ENCODE data around the gene TBKBP1.

DNA sequence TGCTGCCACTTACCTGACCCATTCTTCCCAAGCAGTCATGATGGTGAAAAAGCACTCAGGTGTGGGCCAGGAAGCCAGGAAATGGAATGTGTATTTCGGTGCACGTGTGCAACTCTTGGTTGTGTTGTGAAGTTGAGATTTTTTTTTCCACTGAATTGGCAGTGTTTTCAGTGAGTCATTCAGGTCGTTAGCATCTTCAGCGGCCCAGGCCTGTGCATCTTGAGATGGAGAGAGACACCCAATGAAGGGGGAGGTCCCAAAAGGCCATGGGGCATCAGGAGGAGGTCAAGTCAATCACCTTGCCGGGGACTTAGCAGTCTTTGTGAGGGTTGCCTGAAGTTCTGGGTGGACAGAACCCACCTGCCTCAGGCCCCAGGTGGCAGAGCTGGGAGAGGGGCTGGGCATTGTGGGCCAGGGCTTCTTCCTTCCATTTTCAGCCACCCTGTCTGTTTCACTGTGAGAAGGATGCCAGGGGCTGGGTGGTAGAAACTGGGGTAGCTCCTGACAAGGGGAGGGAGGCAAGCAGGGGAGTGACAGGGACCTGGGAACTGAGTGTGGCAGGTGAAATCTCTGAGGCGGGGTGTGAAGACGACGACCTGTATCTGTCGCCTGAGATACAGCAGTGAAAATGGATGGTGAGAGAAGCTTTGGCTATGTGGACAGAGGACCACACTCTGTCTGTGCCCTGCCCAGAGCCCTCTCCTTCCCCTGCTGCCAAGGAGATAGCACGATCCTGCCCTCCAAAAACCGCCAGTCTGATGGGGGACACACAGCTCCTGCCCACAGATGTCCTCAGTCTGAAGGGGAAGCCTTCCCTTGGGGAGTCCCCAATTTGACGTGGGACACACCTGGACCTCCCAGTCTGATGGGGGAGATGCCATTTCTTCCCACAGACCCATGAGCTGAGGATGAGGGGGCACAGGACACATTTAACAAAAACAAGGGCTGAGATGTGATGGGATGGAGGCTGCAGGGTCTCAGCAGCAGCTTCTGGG is 11.9 kb downstream of the TBKBP1 start:
- TF ChIP-seq, protein P1, sequence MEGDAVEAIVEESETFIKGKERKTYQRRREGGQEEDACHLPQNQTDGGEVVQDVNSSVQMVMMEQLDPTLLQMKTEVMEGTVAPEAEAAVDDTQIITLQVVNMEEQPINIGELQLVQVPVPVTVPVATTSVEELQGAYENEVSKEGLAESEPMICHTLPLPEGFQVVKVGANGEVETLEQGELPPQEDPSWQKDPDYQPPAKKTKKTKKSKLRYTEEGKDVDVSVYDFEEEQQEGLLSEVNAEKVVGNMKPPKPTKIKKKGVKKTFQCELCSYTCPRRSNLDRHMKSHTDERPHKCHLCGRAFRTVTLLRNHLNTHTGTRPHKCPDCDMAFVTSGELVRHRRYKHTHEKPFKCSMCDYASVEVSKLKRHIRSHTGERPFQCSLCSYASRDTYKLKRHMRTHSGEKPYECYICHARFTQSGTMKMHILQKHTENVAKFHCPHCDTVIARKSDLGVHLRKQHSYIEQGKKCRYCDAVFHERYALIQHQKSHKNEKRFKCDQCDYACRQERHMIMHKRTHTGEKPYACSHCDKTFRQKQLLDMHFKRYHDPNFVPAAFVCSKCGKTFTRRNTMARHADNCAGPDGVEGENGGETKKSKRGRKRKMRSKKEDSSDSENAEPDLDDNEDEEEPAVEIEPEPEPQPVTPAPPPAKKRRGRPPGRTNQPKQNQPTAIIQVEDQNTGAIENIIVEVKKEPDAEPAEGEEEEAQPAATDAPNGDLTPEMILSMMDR (conservative IDR thresholded peaks at IDR 0.05 in 1 of 2, IDR thresholded peaks at IDR 0.05 in 1 of 2; ENCODE audit: extremely low read depth in 1 of 2, insufficient read depth in 1 of 2, low read depth in 1 of 2, low read length in 2 of 2) = no peak
- no peak for TF ChIP-seq EZH2 (IDR thresholded peaks at IDR 0.05; ENCODE audit: borderline replicate concordance, low read length)
